Ovary (tissue), 3 donors: ENCODE measurements around the gene ATXN8OS.

Source experiments
- CTCF ChIP-seq, 3 donors: fragments of 450-650 bp in 2 of 3; fragments of 200-600 bp in 1 of 3; IDR thresholded peaks; one replicate each; pipeline versions ENCODE4 v1.5.1 to v1.8.0; 2016 to 2022; ENCODE audit warnings: antibody characterized with exemption in 3 of 3, mild to moderate bottlenecking in 1 of 3
- EP300 ChIP-seq: sonication (generic); formaldehyde crosslinking; IDR thresholded peaks from one replicate; pipeline ENCODE4 v1.6.1; 2017; ENCODE audit warnings: antibody characterized with exemption
- POLR2A ChIP-seq: fragments of 450-650 bp; IDR thresholded peaks from one replicate; pipeline ENCODE4 v1.6.1; 2017; ENCODE audit warnings: antibody characterized with exemption, mild to moderate bottlenecking, moderate library complexity
- donor health status: DM: no; HTN: no; CAD: no.

- TF ChIP-seq CTCF (IDR thresholded peaks at IDR 0.05) (no peak), EP300 (no peak), POLR2A (no peak)
Observed at GRCh38 chr13:70172946-70173597, 65.4 kb downstream of the ATXN8OS start.
